MM.1S (cell line): ENCODE results near the gene PITRM1.

Source experiments
- CTCF ChIP-seq: fragments of 300-600 bp; sonication (generic); IDR thresholded peaks from 2 replicates; pipeline ENCODE4 v1.5.1; 2016; ENCODE audit warnings: antibody characterized with exemption, low read length, mixed read lengths
- EZH2 ChIP-seq: fragments of 300-600 bp; sonication (generic); optimal IDR thresholded peaks from 2 replicates; pipeline ENCODE3; 2017; ENCODE audit warnings: low read depth, mild to moderate bottlenecking, antibody characterized with exemption, low read length, mixed read lengths
- EZH2phosphoT487 ChIP-seq: fragments of 300-600 bp; sonication (generic); IDR thresholded peaks from 2 replicates; pipeline ENCODE4 v1.6.1; 2018; ENCODE audit warnings: antibody characterized with exemption, low read length

GRCh38 chr10:3213208-3213607 lies 40.6 kb upstream of the PITRM1 start:
- TF ChIP-seq CTCF (no peak), EZH2phosphoT487 (no peak), EZH2 (no peak)
